ENCODE measurements around the gene TMA16.
A peak's percentile ranks its signal among the peaks of the same experiment; 100 is the strongest.
"Not testable (repeated sequence)": the region's sequence is repeated elsewhere in the genome, so short reads cannot be mapped to it uniquely, and the experiment has no call there.

The TMA16 gene

DNA sequence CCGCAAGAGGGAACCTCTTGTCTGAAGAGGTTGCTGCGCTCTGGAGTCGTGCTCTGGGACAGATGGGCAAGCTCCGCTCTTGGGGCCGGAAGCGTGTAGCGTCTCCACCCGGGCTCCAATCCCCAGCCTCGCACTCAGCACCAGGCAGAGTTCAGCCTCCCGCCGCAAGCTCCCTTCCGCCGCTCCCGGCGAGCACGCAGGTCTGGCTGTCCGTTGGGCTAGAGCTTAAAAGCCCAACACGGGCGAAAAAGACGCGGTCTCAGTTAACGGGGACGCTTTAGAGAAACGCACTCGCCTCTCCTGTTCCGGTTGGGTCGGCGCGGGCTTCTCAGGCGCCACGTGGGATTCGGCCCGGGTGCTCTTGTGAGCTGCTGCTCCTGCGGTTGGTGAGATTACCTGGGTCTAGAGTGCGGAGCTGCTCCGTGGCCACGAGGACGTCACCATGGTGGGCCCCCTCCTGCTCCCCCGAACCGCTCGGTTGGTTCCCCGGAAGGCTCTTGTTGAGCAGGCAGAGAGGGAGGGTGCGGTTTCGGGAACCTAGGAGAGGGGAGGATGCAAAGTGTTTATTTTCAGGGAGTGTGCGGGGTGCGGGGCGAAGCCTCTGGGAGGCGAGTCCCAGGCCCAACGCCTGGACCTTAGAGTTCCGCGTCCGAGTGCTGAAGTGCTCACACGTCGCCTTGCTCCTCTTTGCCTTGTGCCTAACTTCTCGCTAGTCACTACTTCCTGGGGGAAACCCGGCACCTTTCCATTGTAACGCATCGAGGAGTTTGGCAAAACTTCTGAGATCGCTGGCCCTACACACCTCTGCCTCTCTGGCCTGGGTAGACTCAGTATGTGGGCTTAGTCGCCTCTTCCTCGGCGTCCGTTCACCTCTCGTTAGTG, at the start of gene TMA16:
Gene TMA16, plus strand, starts transcription at position 331 of the 882 bp plus-strand sequence. Its CDS starts 112 bp downstream, at position 443.
- DNase-seq = peak; percentile 90

DNA sequence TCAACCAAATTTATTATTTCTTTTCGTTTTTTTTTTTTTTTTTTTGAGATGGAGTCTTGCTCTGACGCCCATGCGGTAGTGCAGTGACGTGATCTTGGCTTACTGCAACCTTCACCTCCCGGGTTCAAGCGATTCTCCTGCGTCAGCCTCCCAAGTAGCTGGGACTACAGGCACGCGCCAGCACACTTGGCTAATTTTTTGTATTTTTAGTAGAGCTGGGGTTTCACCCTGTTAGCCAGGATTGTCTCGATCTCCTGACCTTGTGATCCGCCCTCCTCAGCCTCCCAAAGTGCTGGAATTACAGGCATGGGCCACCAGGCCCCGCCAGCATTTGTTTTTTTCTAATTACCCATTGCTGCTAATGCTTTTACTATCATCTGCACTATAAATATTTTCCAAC, 47.5 kb upstream of the TMA16 start:
- DNase-seq = not testable (repeated sequence)

GRCh38 chr4:163447481-163447880, 47.0 kb upstream of the TMA16 start:
- DNase-seq = no peak

- DNase-seq = no peak
Measured at GRCh38 chr4:163448540-163449203, 45.8 kb upstream of the TMA16 start.

- no peak for DNase-seq
Measured at GRCh38 chr4:163462556-163462955, 31.9 kb upstream of the TMA16 start.

DNA sequence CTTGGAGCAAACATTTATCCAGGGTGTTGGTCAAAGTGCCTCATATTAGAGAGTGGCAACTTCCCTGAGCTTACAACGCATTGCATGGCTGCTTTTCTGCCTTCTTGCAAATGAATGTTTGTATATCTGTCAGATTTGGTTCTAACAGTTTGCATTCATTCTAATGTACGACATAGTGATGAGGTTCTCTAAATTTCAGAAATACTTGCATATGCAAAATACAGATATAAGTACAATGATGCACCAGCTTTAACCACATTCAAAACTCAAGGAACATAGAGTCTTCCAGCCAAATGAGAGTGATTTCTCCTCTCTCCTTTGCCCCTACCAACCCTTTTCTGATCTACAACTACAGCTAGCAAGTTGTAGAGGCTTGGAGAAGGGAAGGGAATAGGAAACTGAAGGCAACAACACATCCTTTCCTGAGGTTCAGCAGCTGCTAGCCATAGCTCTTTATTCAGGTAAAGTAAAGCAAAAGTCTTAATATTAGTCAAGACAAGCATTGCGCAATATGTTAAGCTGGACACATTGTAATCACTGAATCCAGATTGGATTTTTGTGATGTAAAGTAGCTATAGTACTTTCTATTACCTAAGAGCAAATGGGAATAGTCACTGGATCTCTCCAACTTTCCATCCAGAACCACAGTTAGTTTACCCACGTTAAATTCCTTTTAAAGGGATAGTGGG, 27.3 kb upstream of the TMA16 start:
- no peak for DNase-seq

DNA sequence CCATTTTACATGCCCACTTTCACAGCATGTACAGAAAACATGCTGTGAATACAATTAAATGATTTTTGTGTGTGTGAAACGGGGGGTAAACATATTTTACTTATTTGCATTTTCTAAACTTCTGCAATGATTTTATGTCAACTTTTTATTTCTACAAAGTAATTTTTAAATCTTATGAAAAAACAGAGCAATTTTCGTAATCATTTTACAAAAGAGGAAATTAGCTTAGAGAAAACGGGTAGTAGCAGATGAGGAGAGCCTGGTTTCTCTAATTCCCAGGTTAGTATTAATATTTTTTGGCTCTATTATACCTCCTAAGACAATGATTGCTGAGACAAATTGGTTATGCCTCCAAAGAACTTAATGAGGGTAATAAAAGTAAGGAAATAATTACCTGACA, 24.1 kb upstream of the TMA16 start:
- DNase-seq = no peak

- no peak for DNase-seq
Measured at GRCh38 chr4:163473130-163473529, 21.4 kb upstream of the TMA16 start.

GRCh38 chr4:163473576-163473975, 20.9 kb upstream of the TMA16 start, which contains the start of gene TKTL2:
TSS of gene TKTL2 (minus strand) at chr4:163473754. CDS start at chr4:163473734, 20 bp downstream.
- no peak for DNase-seq

DNA sequence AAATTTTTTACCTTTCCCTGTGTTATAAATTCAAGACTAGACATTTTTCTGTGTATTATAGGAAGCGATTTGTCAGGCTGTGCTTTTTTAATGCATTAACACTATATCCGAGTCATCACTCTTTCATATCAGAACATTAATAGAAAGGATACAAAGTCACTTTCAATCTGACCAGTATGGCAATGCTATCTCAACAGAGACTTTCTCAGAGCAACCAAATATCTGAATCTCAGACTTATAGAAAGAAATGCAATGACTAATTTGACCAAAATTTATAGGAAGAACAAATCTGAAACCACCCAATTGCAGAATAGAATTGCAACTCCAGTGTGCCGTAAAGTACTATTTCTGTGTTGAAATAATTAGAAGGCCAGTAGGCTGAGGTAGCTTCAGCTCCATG, 20.5 kb upstream of the TMA16 start:
- no peak for DNase-seq

DNA sequence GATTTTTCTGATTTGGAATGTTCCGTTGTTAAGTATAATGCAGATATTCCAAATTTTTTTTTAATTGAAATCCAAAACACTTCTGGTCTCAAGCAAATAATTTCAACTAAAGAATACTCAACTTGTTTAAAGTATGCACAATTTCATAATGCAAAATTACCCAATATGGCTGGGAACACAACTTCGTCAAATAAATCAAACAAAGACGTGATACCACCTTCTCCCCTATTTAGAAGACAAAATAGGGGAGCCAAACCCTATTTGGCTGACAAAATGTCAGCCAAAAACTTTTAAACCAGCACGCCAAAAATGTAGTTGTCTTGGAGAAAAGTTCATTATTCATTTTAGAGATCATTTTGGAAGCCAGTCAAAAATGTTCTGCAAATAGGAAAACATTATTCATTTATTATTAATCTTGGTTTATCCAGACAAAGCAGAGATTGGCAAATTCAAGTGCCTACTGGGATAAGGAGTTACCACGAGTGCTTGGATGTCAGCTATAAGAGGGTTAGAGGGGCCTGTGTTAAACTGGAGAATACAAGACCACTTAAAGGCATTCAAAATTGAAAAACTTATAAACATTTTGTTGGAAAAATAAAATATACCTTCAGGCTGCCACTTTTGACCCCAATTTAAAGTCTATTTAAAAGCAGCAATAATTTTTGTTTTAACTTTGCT, 17.6 kb upstream of the TMA16 start:
- no peak for DNase-seq

GRCh38 chr4:163482190-163482589, 12.3 kb upstream of the TMA16 start:
- no peak for DNase-seq

DNA sequence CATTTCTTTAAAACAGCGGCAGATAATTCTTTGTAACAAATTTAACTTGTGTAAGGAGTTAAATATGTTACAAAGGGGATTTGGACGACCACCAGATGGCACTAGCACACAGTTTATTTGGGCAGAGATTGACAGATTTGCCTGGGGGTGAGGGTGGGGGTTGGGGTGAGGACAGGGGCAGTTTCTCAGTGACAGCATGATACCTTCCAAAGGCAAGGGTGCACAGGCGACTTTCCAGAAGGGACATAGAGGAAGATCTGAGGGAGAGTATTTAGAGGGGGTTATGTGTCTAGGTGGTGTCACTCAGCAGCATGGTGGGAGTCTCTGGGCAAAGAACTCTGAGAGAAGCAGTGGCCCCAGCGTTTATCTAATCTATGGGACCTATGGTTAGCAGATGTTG, 9.6 kb upstream of the TMA16 start:
- DNase-seq = no peak

GRCh38 chr4:163485589-163485988, 8.9 kb upstream of the TMA16 start:
- DNase-seq = no peak

DNA sequence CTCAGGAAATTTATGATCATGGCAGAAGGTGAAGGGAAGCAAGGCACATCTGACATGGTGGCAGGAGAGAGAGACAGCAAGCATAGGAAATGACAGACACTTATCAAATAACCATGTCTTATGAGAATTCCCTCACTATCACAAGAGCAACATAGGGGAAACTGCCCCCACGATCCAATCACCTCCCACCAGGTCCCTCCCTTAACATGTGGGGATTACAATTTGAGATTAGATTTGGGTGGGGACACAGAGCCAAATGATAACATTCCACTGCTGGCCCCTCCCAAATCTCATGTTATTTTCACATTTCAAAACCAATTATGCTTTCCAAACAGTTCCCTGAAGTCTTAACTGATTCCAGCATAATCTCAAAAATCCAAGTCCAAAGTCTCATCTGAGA, 8.2 kb upstream of the TMA16 start:
- no peak for DNase-seq

- no peak for DNase-seq
Measured at GRCh38 chr4:163489929-163490328, 4.6 kb upstream of the TMA16 start.

DNA sequence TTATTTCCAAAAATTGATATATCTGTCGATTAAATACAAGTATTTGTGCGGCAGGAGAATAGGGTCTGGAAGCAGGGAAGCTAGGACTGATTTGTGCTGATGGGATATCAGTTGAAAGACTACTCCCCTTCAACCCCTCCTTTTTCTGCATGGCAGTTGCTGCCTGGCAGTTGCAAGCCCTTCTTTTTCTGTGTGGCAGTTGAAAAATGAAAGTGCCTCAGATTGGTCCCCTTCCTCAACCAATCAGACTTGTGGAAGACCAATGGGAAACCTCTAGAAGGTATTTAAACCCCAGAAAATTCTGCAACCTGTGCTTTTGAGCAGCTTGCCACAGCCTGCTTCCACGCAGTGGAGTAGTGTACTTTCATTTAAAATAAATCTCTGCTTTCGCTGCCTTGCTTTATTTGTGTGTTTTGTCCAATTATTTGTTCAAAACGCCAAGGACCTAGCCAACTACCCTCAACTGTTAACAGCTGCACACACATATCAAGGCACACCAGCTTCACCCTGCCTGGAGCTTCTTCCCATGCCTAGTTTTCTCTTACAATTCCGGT, 1.5 kb upstream of the TMA16 start:
- DNase-seq = no peak

DNA sequence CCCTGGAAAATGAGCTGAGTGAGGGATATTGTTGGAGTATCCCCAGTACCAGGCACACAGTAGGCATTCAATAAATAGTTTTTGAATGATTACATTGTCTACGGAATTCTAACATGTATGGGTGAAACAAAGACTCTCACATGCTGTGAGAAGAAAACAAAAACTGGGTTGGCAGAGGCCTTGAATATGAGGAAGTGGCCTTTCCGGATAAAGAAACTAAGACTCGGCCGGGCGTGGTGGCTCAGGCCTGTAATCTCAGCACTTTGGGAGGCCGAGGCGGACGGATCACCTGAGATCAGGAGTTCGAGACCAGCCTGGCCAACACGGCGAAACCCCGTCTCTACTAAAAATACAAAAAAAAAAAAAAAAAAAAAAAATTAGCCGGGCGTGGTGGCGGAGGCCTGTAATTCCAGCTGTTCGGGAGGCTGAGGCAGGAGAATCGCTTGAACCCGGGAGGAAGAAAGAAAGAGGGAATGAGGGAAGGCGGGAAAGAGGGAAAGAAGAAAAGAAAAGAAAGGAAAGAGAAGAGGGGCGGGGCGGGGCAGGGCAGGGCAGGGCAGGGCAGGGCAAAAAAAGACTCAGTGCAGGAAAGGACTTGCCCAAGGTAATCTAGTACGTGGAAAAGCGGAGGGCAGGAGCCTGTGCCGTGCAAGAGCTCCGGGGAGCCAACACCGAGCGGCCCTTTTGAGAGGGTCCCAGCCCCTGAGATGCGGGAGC, 689 bp upstream of the TMA16 start:
- DNase-seq = no peak

GRCh38 chr4:163495900-163496299, 1.4 kb downstream of the TMA16 start:
- no peak for DNase-seq

DNA sequence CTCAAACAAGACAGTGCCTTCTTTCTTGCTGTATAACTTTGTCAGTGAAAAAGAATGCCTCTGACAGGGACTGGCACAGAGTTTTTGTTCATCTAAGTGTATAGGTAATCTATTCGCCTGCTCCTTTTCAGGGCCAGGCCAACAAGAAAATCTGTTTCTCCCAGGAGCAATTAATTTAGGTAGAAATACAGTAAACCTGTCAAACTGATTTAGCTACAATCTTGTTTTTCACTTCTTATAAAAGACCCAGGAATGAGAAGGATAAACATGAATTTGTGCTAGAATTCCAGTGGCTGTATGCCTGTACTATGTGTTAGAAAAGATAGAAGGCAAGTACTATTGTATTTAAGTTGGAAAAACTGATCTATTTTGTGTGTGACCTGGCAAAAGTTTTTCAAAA, 6.1 kb downstream of the TMA16 start:
- no peak for DNase-seq

GRCh38 chr4:163505374-163505773, 10.9 kb downstream of the TMA16 start:
- no peak for DNase-seq

DNA sequence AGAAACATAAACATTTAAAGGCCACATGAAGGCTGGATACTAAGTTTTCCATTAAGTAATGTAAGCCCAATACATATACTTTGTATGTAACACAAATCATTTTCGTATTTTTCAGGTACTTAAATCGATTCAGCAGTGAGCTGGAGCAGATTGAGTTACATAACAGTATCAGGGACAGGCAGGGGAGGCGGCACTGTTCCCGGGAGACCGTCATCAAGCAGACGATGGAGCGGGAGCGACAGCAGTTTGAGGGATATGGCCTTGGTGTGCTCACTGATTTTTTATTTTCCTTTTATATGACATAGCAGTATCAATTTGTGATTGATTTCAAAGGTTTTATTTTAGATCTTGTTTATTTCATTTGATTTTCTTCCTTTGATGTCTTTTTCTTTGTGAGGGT, 20.7 kb downstream of the TMA16 start:
- no peak for DNase-seq
